GM23338 (cell line): Measurements from ENCODE around the gene MED12L. TPM values are rescaled to one million over a fixed set of nuclear protein-coding genes. Genes with fewer than 3 reads are reported as not detected.

ENCODE experiments used
- ATAC-seq: fragments of 200-7000 bp; cut with Tn5 transposase; 3 replicates; pipeline ENCODE4 v1.9.1; 2020
- DNase-seq: peaks from one replicate; pipeline ENCODE4 v3.0.0-alpha.2; 2015; ENCODE audit warnings: low spot score
- H2AFZ ChIP-seq: fragments of 200-600 bp; sonication (generic); 2 replicates; pipeline ENCODE4 v1.8.0; 2016; ENCODE audit warnings: antibody characterized with exemption, mild to moderate bottlenecking, moderate library complexity
- H3F3A ChIP-seq: fragments of 200-600 bp; sonication (generic); replicated peaks from 2 replicates; pipeline ENCODE4 v1.8.0; 2017; ENCODE audit warnings: antibody characterized with exemption, mixed run types, low read depth
- H3K27ac ChIP-seq: fragments of 200-600 bp; sonication (generic); 2 replicates; pipeline ENCODE4 v1.6.1; 2016; ENCODE audit warnings: low read depth
- H3K27me3 ChIP-seq: fragments of 200-600 bp; sonication (generic); 2 replicates; pipeline ENCODE4 v1.8.0; 2016; ENCODE audit warnings: mild to moderate bottlenecking, mixed run types, moderate library complexity; ENCODE audit not compliant: insufficient read depth
- H3K36me3 ChIP-seq: fragments of 200-600 bp; sonication (generic); 2 replicates; pipeline ENCODE4 v1.8.0; 2016; ENCODE audit warnings: mild to moderate bottlenecking; ENCODE audit not compliant: insufficient read depth
- H3K4me1 ChIP-seq: fragments of 200-600 bp; sonication (generic); 2 replicates; pipeline ENCODE4 v1.8.0; 2016; ENCODE audit warnings: mild to moderate bottlenecking, moderate library complexity; ENCODE audit not compliant: insufficient read depth
- H3K4me2 ChIP-seq: fragments of 200-600 bp; sonication (generic); 2 replicates; pipeline ENCODE4 v1.7.1; 2017; ENCODE audit warnings: mixed run types
- H3K4me3 ChIP-seq: fragments of 200-600 bp; sonication (generic); 2 replicates; pipeline ENCODE4 v1.6.1; 2016; ENCODE audit warnings: mixed run types
- H3K79me2 ChIP-seq: fragments of 200-600 bp; sonication (generic); replicated peaks from 2 replicates; pipeline ENCODE4 v1.8.0; 2017; ENCODE audit warnings: mild to moderate bottlenecking; ENCODE audit not compliant: insufficient read depth
- H3K9me2 ChIP-seq: fragments of 200-600 bp; sonication (generic); 2 replicates; pipeline ENCODE4 v1.8.0; 2017; ENCODE audit not compliant: insufficient read depth
- H4K20me1 ChIP-seq: fragments of 200-600 bp; sonication (generic); replicated peaks from 2 replicates; pipeline ENCODE4 v1.8.0; 2017; ENCODE audit warnings: mild to moderate bottlenecking; ENCODE audit not compliant: insufficient read depth
- H3K27ac Mint-ChIP-seq: 2 replicates; pipeline ENCODE4 v1.8.0; 2020; ENCODE audit warnings: inconsistent platforms, mild to moderate bottlenecking, moderate library complexity, mixed read lengths
- H3K27me3 Mint-ChIP-seq: 3 replicates; pipeline ENCODE4 v1.8.0; 2022; ENCODE audit warnings: low read depth, mild to moderate bottlenecking, moderate library complexity, mixed read lengths, inconsistent platforms; ENCODE audit not compliant: insufficient read depth, poor library complexity
- H3K36me3 Mint-ChIP-seq: 3 replicates; pipeline ENCODE4 v1.8.0; 2021; ENCODE audit warnings: low read depth, mild to moderate bottlenecking, inconsistent platforms, moderate library complexity, mixed read lengths
- H3K4me1 Mint-ChIP-seq: 3 replicates; pipeline ENCODE4 v1.8.0; 2020; ENCODE audit warnings: mild to moderate bottlenecking, inconsistent platforms, mixed read lengths
- H3K4me3 Mint-ChIP-seq: 3 replicates; pipeline ENCODE4 v1.8.0; 2021; ENCODE audit warnings: moderate library complexity, mild to moderate bottlenecking, inconsistent platforms, mixed read lengths
- H3K9me3 Mint-ChIP-seq: 3 replicates; pipeline ENCODE4 v1.8.0; 2020; ENCODE audit warnings: moderate library complexity, mild to moderate bottlenecking, inconsistent platforms, mixed read lengths
- CTCF ChIP-seq, 2 experiments: fragments of 200-600 bp in 1 of 2; sonication (generic) in 1 of 2; conservative IDR thresholded peaks; 2 replicates each; pipeline versions ENCODE4 v1.5.1 to v1.6.1; 2016 to 2017; ENCODE audit warnings: antibody characterized with exemption in 2 of 2, low read depth in 2 of 2, mild to moderate bottlenecking in 2 of 2, moderate library complexity in 1 of 2
- EZH2 ChIP-seq: fragments of 200-600 bp; sonication (generic); IDR thresholded peaks from one replicate; pipeline ENCODE4 v1.8.0; 2017; ENCODE audit warnings: antibody characterized with exemption, mild to moderate bottlenecking, low read depth; ENCODE audit not compliant: unreplicated experiment
- EZH2phosphoT487 ChIP-seq: fragments of 200-600 bp; sonication (generic); IDR thresholded peaks from one replicate; pipeline ENCODE4 v1.8.1; 2018; ENCODE audit warnings: antibody characterized with exemption; ENCODE audit not compliant: unreplicated experiment
- JUNB ChIP-seq: IDR thresholded peaks from one replicate; pipeline ENCODE4 v1.6.1; 2016; ENCODE audit warnings: antibody characterized with exemption; ENCODE audit not compliant: unreplicated experiment
- POLR2AphosphoS5 ChIP-seq: IDR thresholded peaks from 2 replicates; pipeline ENCODE4 v1.6.1; 2016; ENCODE audit warnings: antibody characterized with exemption, low read depth
- STAT1 ChIP-seq: IDR thresholded peaks from one replicate; pipeline ENCODE4 v1.6.1; 2016; ENCODE audit warnings: antibody characterized with exemption; ENCODE audit not compliant: unreplicated experiment
- ZNF114 ChIP-seq: fragments of 250-450 bp; sonication (Bioruptor Pico); IDR thresholded peaks from 2 replicates; pipeline ENCODE4 v1.5.0; 2020; ENCODE audit warnings: mild to moderate bottlenecking, moderate library complexity
- ZNF331 ChIP-seq: fragments of 250-450 bp; sonication (Bioruptor Pico); IDR thresholded peaks from 2 replicates; pipeline ENCODE4 v1.5.0; 2020; ENCODE audit warnings: low read depth, mild to moderate bottlenecking, moderate library complexity
- polyA plus RNA-seq: library from polyadenylated mRNA; unstranded; fragments of >200 nt; fragmentation: Nextera tagmentation; extraction: Ambion mirVana; gene quantifications from 2 replicates; pipeline ENCODE4 v1.2.1, GENCODE V29; 2016
- total RNA-seq: library from RNA; depleted of rRNA; stranded (reverse); fragments of >200 nt; shearing (Covaris generic); gene quantifications from 2 replicates; pipeline ENCODE4 v1.2.3, GENCODE V29; 2014
- TF ChIP-seq, protein P1 (sequence below): IDR thresholded peaks from one replicate; pipeline ENCODE4 v1.6.1; 2018; ENCODE audit warnings: antibody characterized with exemption; ENCODE audit not compliant: unreplicated experiment

Gene MED12L
- total and polyA plus RNA-seq, 2 experiments from 2014 or later: 5.7 to 25.0 TPM

GRCh38 chr3:151213881-151214280, 128.4 kb downstream of the MED12L start:
- H3K36me3 ChIP-seq: no peaks in the 10 kb centered on the region
- no peak overlapping the region for H3K27ac ChIP-seq
- no peaks in the 10 kb centered on the region for H3K9me3 Mint-ChIP-seq
- H3K4me3 Mint-ChIP-seq: no peak overlapping the region
- H3F3A ChIP-seq: no peaks in the 10 kb centered on the region
- H4K20me1 ChIP-seq: no peaks in the 10 kb centered on the region
- no peaks in the 10 kb centered on the region for H3K27me3 ChIP-seq
- H2AFZ ChIP-seq: no peak overlapping the region
- peaks cover 27% of the 10 kb centered on the region for H3K4me1 Mint-ChIP-seq
- peaks cover 19% of the 10 kb centered on the region for H3K4me1 ChIP-seq
- peak overlapping the region; percentile 71 for H3K27ac Mint-ChIP-seq
- no peak overlapping the region for H3K4me2 ChIP-seq
- no peaks in the 10 kb centered on the region for H3K36me3 Mint-ChIP-seq
- ATAC-seq (no peak), DNase-seq (no peak)
- H3K79me2 ChIP-seq: no peaks in the 10 kb centered on the region
- no peak for TF ChIP-seq POLR2AphosphoS5
- H3K9me2 ChIP-seq: no peaks in the 10 kb centered on the region
- H3K4me3 ChIP-seq: no peak overlapping the region
- H3K27me3 Mint-ChIP-seq: no peaks in the 10 kb centered on the region

- DNase-seq (peak; percentile 56), ATAC-seq (peak; percentile 56; the same call in 2 of the 3 replicates)
- TF ChIP-seq EZH2phosphoT487 (no peak), CTCF (conservative IDR thresholded peaks at IDR 0.05; ENCODE audit: low read depth in 2 of 2) (peak; percentile 57)
- no peak overlapping the region for H3K4me3 Mint-ChIP-seq
- Histone ChIP-seq H3K4me2 (no peak overlapping the region), H3K79me2 (no peaks in the 10 kb centered on the region), H3K9me2 (no peaks in the 10 kb centered on the region), H2AFZ (no peak overlapping the region), H3F3A (no peaks in the 10 kb centered on the region), H3K27ac (no peak overlapping the region), H3K4me1 (peaks cover 19% of the 10 kb centered on the region), H4K20me1 (no peaks in the 10 kb centered on the region), H3K4me3 (no peak overlapping the region), H3K27me3 (no peaks in the 10 kb centered on the region), H3K36me3 (no peaks in the 10 kb centered on the region)
- no peaks in the 10 kb centered on the region for H3K27me3 Mint-ChIP-seq
- peak overlapping the region; percentile 71; the same call in 1 of the 2 replicates for H3K27ac Mint-ChIP-seq
- no peaks in the 10 kb centered on the region for H3K36me3 Mint-ChIP-seq
- no peaks in the 10 kb centered on the region for H3K9me3 Mint-ChIP-seq
- H3K4me1 Mint-ChIP-seq: peaks cover 27% of the 10 kb centered on the region
Measured at GRCh38 chr3:151214459-151214858, 129.0 kb downstream of the MED12L start.

DNA sequence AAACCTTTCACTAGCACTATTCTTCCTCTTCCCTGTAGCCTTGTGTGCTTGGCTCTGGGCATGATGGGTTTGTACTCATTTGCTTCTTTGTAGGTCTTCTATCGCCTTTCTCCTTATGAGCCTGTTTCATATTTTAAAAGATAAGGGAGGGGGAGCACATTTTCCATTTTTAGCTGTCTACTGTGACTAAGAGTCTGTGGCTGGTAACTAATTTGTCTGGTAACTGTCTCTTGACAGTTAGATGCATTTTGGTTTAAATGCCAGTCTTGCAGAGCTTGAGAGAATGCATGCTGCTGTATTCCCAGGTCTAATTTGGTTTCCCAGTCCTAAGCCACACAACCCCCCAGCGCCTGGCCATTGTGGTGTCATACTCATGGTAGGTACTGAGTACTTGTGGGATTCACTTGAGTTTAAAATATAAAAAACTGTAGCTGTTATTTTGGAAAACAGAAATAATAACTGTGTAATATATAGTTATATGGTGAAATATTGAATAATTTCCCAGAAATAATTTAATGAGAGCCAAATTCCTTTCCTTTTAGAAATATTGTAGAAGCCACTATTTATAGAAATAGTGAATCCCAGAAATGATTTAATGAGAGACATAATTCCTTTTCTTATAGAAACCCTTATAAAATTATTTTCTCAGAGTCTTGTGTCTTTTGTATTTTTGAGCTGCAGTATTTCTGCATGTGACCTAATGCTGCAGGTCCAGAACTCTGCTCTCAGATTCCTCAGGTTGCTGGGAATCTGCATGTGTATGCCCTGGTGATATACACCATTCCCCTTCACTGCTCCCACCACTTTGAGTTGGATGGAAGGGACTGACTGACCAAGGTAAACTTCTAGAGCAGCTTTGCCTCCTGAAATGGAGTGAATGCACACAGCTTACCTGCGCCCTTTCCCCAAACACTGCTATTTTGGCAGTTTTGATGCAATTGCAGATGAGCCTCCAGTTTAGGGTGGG, 131.5 kb downstream of the MED12L start:
- peaks cover 17% of the 10 kb centered on the region; the same call in 2 of the 3 replicates for H3K4me1 Mint-ChIP-seq
- no peak overlapping the region for H3K4me2 ChIP-seq
- DNase-seq: no peak
- TF ChIP-seq JUNB (no peak), STAT1 (no peak), ZNF331 (CRISPR knock-in tag) (no peak), EZH2 (no peak), ZNF114 (CRISPR knock-in tag) (no peak), EZH2phosphoT487 (no peak)
- TF ChIP-seq, protein P1, sequence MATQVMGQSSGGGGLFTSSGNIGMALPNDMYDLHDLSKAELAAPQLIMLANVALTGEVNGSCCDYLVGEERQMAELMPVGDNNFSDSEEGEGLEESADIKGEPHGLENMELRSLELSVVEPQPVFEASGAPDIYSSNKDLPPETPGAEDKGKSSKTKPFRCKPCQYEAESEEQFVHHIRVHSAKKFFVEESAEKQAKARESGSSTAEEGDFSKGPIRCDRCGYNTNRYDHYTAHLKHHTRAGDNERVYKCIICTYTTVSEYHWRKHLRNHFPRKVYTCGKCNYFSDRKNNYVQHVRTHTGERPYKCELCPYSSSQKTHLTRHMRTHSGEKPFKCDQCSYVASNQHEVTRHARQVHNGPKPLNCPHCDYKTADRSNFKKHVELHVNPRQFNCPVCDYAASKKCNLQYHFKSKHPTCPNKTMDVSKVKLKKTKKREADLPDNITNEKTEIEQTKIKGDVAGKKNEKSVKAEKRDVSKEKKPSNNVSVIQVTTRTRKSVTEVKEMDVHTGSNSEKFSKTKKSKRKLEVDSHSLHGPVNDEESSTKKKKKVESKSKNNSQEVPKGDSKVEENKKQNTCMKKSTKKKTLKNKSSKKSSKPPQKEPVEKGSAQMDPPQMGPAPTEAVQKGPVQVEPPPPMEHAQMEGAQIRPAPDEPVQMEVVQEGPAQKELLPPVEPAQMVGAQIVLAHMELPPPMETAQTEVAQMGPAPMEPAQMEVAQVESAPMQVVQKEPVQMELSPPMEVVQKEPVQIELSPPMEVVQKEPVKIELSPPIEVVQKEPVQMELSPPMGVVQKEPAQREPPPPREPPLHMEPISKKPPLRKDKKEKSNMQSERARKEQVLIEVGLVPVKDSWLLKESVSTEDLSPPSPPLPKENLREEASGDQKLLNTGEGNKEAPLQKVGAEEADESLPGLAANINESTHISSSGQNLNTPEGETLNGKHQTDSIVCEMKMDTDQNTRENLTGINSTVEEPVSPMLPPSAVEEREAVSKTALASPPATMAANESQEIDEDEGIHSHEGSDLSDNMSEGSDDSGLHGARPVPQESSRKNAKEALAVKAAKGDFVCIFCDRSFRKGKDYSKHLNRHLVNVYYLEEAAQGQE: no peak

More for the DNA sequence above, 131.5 kb downstream of the MED12L start:
- Histone ChIP-seq H3K4me1 (peaks cover 19% of the 10 kb centered on the region), H3F3A (no peaks in the 10 kb centered on the region), H3K79me2 (no peaks in the 10 kb centered on the region), H3K27ac (no peak overlapping the region; the same call in 1 of the 2 replicates), H2AFZ (no peak overlapping the region), H4K20me1 (no peaks in the 10 kb centered on the region), H3K9me2 (no peaks in the 10 kb centered on the region), H3K27me3 (no peaks in the 10 kb centered on the region), H3K4me3 (no peak overlapping the region), H3K36me3 (no peaks in the 10 kb centered on the region)
- Mint-ChIP-seq H3K27me3 (no peaks in the 10 kb centered on the region), H3K4me3 (no peak overlapping the region), H3K9me3 (peaks cover 13% of the 10 kb centered on the region), H3K36me3 (peaks cover 23% of the 10 kb centered on the region), H3K27ac (no peak overlapping the region; the same call in 1 of the 2 replicates)
- ATAC-seq: peak; percentile 66
